B cell (primary cell): Measurements from ENCODE around the gene PERCC1. TPM values are rescaled to one million over a fixed set of nuclear protein-coding genes. Genes with fewer than 3 reads are reported as not detected.

Experiments used
- ATAC-seq: fragments of 200-7000 bp; cut with Tn5 transposase; one replicate; pipeline ENCODE4 v1.10.0; 2021; ENCODE audit warnings: low read depth, mild to moderate bottlenecking, moderate number of reproducible peaks, moderate library complexity
- CTCF ChIA-PET: fragments of 350-600 bp; sonication (Branson Sonifier 250); formaldehyde crosslinking; loops from one replicate; lab custom pipeline; 2021; ENCODE audit warnings: antibody characterized with exemption, inconsistent platforms; lab: Charles Lee
- POLR2A ChIA-PET: fragments of 350-600 bp; sonication (Branson Sonifier 250); formaldehyde crosslinking; loops from one replicate; lab custom pipeline; 2021; ENCODE audit warnings: antibody characterized with exemption; lab: Charles Lee
- DNase-seq: peaks from one replicate; pipeline ENCODE4 v3.0.0; 2013
- H2AFZ ChIP-seq: 2 replicates; pipeline ENCODE4 v1.6.1; 2012; ENCODE audit warnings: mild to moderate bottlenecking, low read depth, low read length; ENCODE audit not compliant: insufficient read depth, poor library complexity, severe bottlenecking
- H3K27ac ChIP-seq, 2 donors: 1 replicate in 1 of 2; 2 replicates in 1 of 2; pipeline ENCODE4 v1.5.1; 2012 to 2013; ENCODE audit warnings: low read length in 2 of 2, mild to moderate bottlenecking in 2 of 2, moderate library complexity in 1 of 2
- H3K27me3 ChIP-seq, 4 experiments: fragments of 200-600 bp in 1 of 4; sonication (generic) in 1 of 4; replicated peaks in 1 of 4; 1 replicate in 2 of 4; 2 replicates in 2 of 4; pipeline versions ENCODE4 v1.6.1 to v1.7.0; 2013 to 2016; ENCODE audit warnings: low read length in 3 of 4, mild to moderate bottlenecking in 2 of 4, mixed read lengths in 1 of 4, moderate library complexity in 1 of 4; ENCODE audit not compliant: insufficient read depth in 4 of 4, control insufficient read depth in 3 of 4; ENCODE audit errors: control extremely low read depth in 1 of 4
- H3K36me3 ChIP-seq, 2 experiments: replicated peaks in 1 of 2; 1 replicate in 1 of 2; 2 replicates in 1 of 2; pipeline versions ENCODE4 v1.6.1 to v1.7.1; 2013; ENCODE audit warnings: low read length in 1 of 2; ENCODE audit not compliant: insufficient read depth in 2 of 2, control insufficient read depth in 1 of 2; ENCODE audit errors: control extremely low read depth in 1 of 2, extremely low read depth in 1 of 2
- H3K4me1 ChIP-seq, 2 donors: fragments of 200-600 bp in 1 of 2; sonication (generic) in 1 of 2; 1 replicate in 1 of 2; 2 replicates in 1 of 2; pipeline versions ENCODE4 v1.5.1 to v1.6.1; 2013 to 2017; ENCODE audit warnings: low read length in 2 of 2; ENCODE audit not compliant: control insufficient read depth in 2 of 2, insufficient read depth in 2 of 2
- H3K4me2 ChIP-seq: replicated peaks from 2 replicates; pipeline ENCODE3; 2012; ENCODE audit warnings: mild to moderate bottlenecking, low read depth, low read length; ENCODE audit not compliant: poor library complexity, severe bottlenecking
- H3K4me3 ChIP-seq, 5 experiments: fragments of 200-600 bp in 1 of 5; sonication (generic) in 1 of 5; 1 replicate in 3 of 5; 2 replicates in 2 of 5; pipeline versions ENCODE4 v1.5.1 to v1.7.0; 2011 to 2016; ENCODE audit warnings: low read length in 4 of 5, mild to moderate bottlenecking in 4 of 5, low read depth in 2 of 5, control low read depth in 1 of 5, moderate library complexity in 1 of 5; ENCODE audit not compliant: insufficient read depth in 1 of 5; ENCODE audit errors: control extremely low read depth in 1 of 5, extremely low read depth in 1 of 5
- H3K79me2 ChIP-seq: fragments of 200-600 bp; sonication (generic); one replicate; pipeline ENCODE4 v1.6.0; 2016; ENCODE audit warnings: low read length; ENCODE audit not compliant: control insufficient read depth, insufficient read depth
- H3K9ac ChIP-seq: fragments of 200-600 bp; sonication (generic); 2 replicates; pipeline ENCODE4 v1.6.1; 2017; ENCODE audit warnings: mild to moderate bottlenecking, low read length, moderate library complexity
- H3K9me3 ChIP-seq, 3 donors: one replicate each; pipeline versions ENCODE4 v1.6.1 to v1.7.1; 2013; ENCODE audit warnings: low read length in 2 of 3; ENCODE audit not compliant: control insufficient read depth in 2 of 3, insufficient read depth in 1 of 3; ENCODE audit errors: control extremely low read depth in 1 of 3
- H4K20me1 ChIP-seq: 2 replicates; pipeline ENCODE4 v1.6.0; 2012; ENCODE audit warnings: mild to moderate bottlenecking, low read length; ENCODE audit not compliant: insufficient read depth, control insufficient read depth, poor library complexity, severe bottlenecking
- H3K27ac Mint-ChIP-seq: one replicate; pipeline ENCODE4 v1.8.0; 2021; ENCODE audit warnings: mixed read lengths
- H3K27me3 Mint-ChIP-seq: one replicate; pipeline ENCODE4 v1.8.0; 2021; ENCODE audit warnings: mixed read lengths
- H3K4me1 Mint-ChIP-seq: one replicate; pipeline ENCODE4 v1.8.0; 2021; ENCODE audit warnings: mixed read lengths
- H3K4me3 Mint-ChIP-seq: one replicate; pipeline ENCODE4 v1.8.0; 2021; ENCODE audit warnings: mixed read lengths
- H3K9me3 Mint-ChIP-seq: one replicate; pipeline ENCODE4 v1.8.0; 2022; ENCODE audit warnings: mixed read lengths; ENCODE audit not compliant: insufficient read depth
- EZH2 ChIP-seq: IDR thresholded peaks from 2 replicates; pipeline ENCODE4 v1.6.1; 2012; ENCODE audit warnings: borderline replicate concordance, low read depth, mild to moderate bottlenecking, moderate library complexity, low read length; ENCODE audit not compliant: insufficient read depth, poor library complexity, severe bottlenecking
- WGBS: methylation state at CpG from one replicate; pipeline ENCODE4 v1.1.5; 2013; ENCODE audit warnings: missing lambda C conversion rate; ENCODE audit not compliant: insufficient coverage; 5-methylcytosine and 5-hydroxymethylcytosine counted together
- intact Hi-C: fragments of 100-400 bp; cut with micrococcal nuclease; formaldehyde crosslinking; loops from one replicate; pipeline ENCODE4 v1.10.0; 2022
- polyA plus RNA-seq: library from polyadenylated mRNA; depleted of rRNA; stranded (reverse); fragments of >200 nt; gene quantifications from 2 replicates; pipeline ENCODE4 v1.2.3, GENCODE V29; 2012
- total RNA-seq, 2 donors: library from RNA; stranded (reverse); fragments of 120-200 nt in 1 of 2; gene quantifications; 1 replicate in 1 of 2; 2 replicates in 1 of 2; pipeline versions ENCODE4 v1.2.3 to v1.2.4, GENCODE V29; 2013 to 2022
- TF ChIP-seq, protein P1 (sequence below): fragments of 200-600 bp; IDR thresholded peaks from one replicate; pipeline ENCODE4 v1.8.0; 2022; ENCODE audit warnings: antibody characterized with exemption, mild to moderate bottlenecking

Gene PERCC1
- total and polyA plus RNA-seq, 2 donors (not counting 1 experiment from before 2014, with no cell fraction given): 0.46 to 0.64 TPM

DNA sequence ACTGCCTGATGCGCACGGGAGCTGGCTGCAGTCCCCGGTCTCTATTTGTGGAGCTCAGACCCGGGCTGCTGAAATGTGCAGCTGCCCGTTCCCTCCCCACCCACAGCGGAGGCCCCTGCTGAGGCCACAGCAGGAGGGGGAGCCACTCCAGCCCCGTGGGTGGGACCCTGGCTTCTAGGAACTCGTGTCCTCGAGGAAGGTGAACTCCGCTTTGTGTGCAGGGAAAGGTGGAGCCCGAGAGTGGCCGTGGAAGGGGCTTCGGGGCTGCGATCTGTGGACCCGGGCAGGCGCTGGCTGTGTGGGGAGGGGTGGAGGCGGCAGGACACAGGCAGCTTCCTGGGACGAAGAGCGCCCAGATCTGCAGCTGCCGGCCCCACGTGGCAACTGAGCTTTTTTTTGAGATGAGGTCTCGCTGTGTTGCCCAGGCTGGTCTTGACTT is 10.5 kb downstream of the PERCC1 start:
- H3K4me3 ChIP-seq: no peak overlapping the region
- peaks cover 22 to 24% of the 10 kb centered on the region in 2 donors for H3K4me1 ChIP-seq
- H2AFZ ChIP-seq: no peak overlapping the region
- H3K4me3 Mint-ChIP-seq: no peak overlapping the region
- no peaks in the 10 kb centered on the region for H3K79me2 ChIP-seq
- 94% methylated on average over 17 of the region's 22 CpGs for WGBS
- no peaks in the 10 kb centered on the region for H3K9me3 Mint-ChIP-seq
- no peak for ATAC-seq
- TF ChIP-seq, protein P1, sequence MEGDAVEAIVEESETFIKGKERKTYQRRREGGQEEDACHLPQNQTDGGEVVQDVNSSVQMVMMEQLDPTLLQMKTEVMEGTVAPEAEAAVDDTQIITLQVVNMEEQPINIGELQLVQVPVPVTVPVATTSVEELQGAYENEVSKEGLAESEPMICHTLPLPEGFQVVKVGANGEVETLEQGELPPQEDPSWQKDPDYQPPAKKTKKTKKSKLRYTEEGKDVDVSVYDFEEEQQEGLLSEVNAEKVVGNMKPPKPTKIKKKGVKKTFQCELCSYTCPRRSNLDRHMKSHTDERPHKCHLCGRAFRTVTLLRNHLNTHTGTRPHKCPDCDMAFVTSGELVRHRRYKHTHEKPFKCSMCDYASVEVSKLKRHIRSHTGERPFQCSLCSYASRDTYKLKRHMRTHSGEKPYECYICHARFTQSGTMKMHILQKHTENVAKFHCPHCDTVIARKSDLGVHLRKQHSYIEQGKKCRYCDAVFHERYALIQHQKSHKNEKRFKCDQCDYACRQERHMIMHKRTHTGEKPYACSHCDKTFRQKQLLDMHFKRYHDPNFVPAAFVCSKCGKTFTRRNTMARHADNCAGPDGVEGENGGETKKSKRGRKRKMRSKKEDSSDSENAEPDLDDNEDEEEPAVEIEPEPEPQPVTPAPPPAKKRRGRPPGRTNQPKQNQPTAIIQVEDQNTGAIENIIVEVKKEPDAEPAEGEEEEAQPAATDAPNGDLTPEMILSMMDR: no peak
- no peak for TF ChIP-seq EZH2
- H3K27ac Mint-ChIP-seq: no peak overlapping the region
- no peaks in the 10 kb centered on the region for H3K9me3 ChIP-seq
- ChIA-PET CTCF (interaction anchor here (0.5 kb wide), 1 partner anchor 87 kb away, joined by 3 read pairs; no protein-coding TSS in a partner anchor), POLR2A (interaction anchor here (1.4 kb wide), 1 partner anchor 9 kb away, joined by 3 read pairs; no protein-coding TSS in a partner anchor)
- H3K27me3 Mint-ChIP-seq: no peaks in the 10 kb centered on the region
- H3K27ac ChIP-seq: no peak overlapping the region
- H3K4me1 Mint-ChIP-seq: peaks cover 4% of the 10 kb centered on the region
- H3K4me2 ChIP-seq: no peak overlapping the region
- peaks cover 0 to 9% of the 10 kb centered on the region in 2 experiments for H3K36me3 ChIP-seq
- intact Hi-C loops: no loop called here
- H4K20me1 ChIP-seq: no peaks in the 10 kb centered on the region
- H3K9ac ChIP-seq: no peak overlapping the region
- DNase-seq: no peak
- H3K27me3 ChIP-seq: no peaks in the 10 kb centered on the region

DNA sequence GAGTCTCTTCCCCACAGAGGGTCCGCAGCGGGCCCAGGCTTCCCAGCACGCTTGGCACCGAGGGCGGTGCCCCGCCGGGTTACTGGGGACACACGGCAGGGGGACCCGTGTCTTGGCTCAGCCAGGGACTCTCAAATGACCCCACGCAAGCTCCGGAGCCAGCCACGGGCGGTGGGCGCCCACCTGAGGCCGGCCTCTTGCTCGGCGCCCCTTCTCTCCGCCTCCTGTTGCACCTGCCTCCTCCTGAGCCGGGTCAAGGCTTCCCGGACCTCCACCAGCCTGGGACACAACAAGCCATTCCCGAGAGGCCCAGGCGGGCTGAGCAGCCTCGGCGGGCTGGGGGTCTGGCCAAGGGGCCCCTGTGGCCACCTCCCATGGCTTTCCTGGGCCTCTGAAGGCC is 11.8 kb downstream of the PERCC1 start:
- TF ChIP-seq, protein P1: no peak
- TF ChIP-seq EZH2: no peak

More for the DNA sequence above, 11.8 kb downstream of the PERCC1 start:
- Histone ChIP-seq H3K4me2 (no peak overlapping the region), H3K9ac (no peak overlapping the region), H3K36me3 (peaks cover 0 to 19% of the 10 kb centered on the region in 2 experiments), H3K4me3 (no peak overlapping the region), H2AFZ (no peak overlapping the region), H3K4me1 (peaks cover 24% of the 10 kb centered on the region in 2 donors), H3K27ac (no peak overlapping the region), H3K9me3 (no peaks in the 10 kb centered on the region), H3K27me3 (no peaks in the 10 kb centered on the region), H4K20me1 (no peaks in the 10 kb centered on the region), H3K79me2 (no peaks in the 10 kb centered on the region)
- Mint-ChIP-seq H3K27ac (no peak overlapping the region), H3K27me3 (no peaks in the 10 kb centered on the region), H3K4me3 (no peak overlapping the region), H3K4me1 (peaks cover 4% of the 10 kb centered on the region), H3K9me3 (no peaks in the 10 kb centered on the region)
- ChIA-PET CTCF (no interaction called here), POLR2A (interaction anchor here (1.3 kb wide), 1 partner anchor 8 kb away, joined by 4 read pairs; no protein-coding TSS in a partner anchor)
- 89% methylated on average over 24 of the region's 24 CpGs for WGBS
- intact Hi-C loops: no loop called here
- no peak for DNase-seq
- no peak for ATAC-seq
